ENCODE results near the gene FXYD4. TPM values are rescaled to one million over a fixed set of nuclear protein-coding genes. Genes with fewer than 3 reads are reported as not detected.

Gene FXYD4
- total RNA-seq, 1 experiment from 2014 or later: not detected

GRCh38 chr10:43351301-43351700 lies 20.1 kb upstream of the FXYD4 start:
- Histone ChIP-seq H3K4me3 (ENCODE audit: low read depth, low read length) (no peak overlapping the region), H3K4me1 (peaks cover 25% of the 10 kb centered on the region), H3K27me3 (replicated peaks; ENCODE audit: control insufficient read depth, insufficient read depth, low read length) (no peaks in the 10 kb centered on the region), H3K36me3 (ENCODE audit: control insufficient read depth, insufficient read depth, low read length) (no peaks in the 10 kb centered on the region), H3K9me3 (no peaks in the 10 kb centered on the region)
- no peaks in the 10 kb centered on the region for H3K9me3 Mint-ChIP-seq (ENCODE audit: unreplicated experiment)
- H3K27me3 Mint-ChIP-seq (ENCODE audit: insufficient read depth, unreplicated experiment): no peaks in the 10 kb centered on the region
- H3K27ac Mint-ChIP-seq (ENCODE audit: unreplicated experiment): no peak overlapping the region
- intact Hi-C loops (cut with micrococcal nuclease; ENCODE audit: unreplicated experiment): no loop called here
- TF ChIP-seq CTCF (IDR thresholded peaks at IDR 0.05; ENCODE audit: insufficient read depth in 1 of 2, low read depth in 1 of 2, low read length in 1 of 2, severe bottlenecking in 1 of 2, unreplicated experiment in 1 of 2): no peak
- H3K36me3 Mint-ChIP-seq (ENCODE audit: insufficient read depth, unreplicated experiment): no peaks in the 10 kb centered on the region
- POLR2A ChIA-PET: no interaction called here
- H3K4me3 Mint-ChIP-seq (ENCODE audit: unreplicated experiment): no peak overlapping the region
- H3K4me1 Mint-ChIP-seq (ENCODE audit: low read depth, unreplicated experiment): peaks cover 19% of the 10 kb centered on the region
- CTCF ChIA-PET: interaction anchor here (0.6 kb wide), 2 partner anchors 58 to 87 kb away, joined by 4 read pairs; no protein-coding TSS in a partner anchor
- DNase-seq: no peak
- BruUV-seq (replicated peaks): no TSS peak

GRCh38 chr10:43352951-43353350 lies 18.5 kb upstream of the FXYD4 start:
- no peaks in the 10 kb centered on the region for H3K27me3 ChIP-seq (replicated peaks; ENCODE audit: control insufficient read depth, insufficient read depth, low read length)
- no peak overlapping the region for H3K4me3 ChIP-seq (ENCODE audit: low read depth, low read length)
- Mint-ChIP-seq H3K9me3 (ENCODE audit: unreplicated experiment) (no peaks in the 10 kb centered on the region), H3K4me1 (ENCODE audit: low read depth, unreplicated experiment) (peaks cover 19% of the 10 kb centered on the region), H3K27me3 (ENCODE audit: insufficient read depth, unreplicated experiment) (no peaks in the 10 kb centered on the region), H3K4me3 (ENCODE audit: unreplicated experiment) (no peak overlapping the region), H3K27ac (ENCODE audit: unreplicated experiment) (no peak overlapping the region), H3K36me3 (ENCODE audit: insufficient read depth, unreplicated experiment) (no peaks in the 10 kb centered on the region)
- H3K9me3 ChIP-seq: no peaks in the 10 kb centered on the region
- peaks cover 23% of the 10 kb centered on the region for H3K4me1 ChIP-seq
- TF ChIP-seq CTCF (IDR thresholded peaks at IDR 0.05; ENCODE audit: insufficient read depth in 1 of 2, low read depth in 1 of 2, low read length in 1 of 2, severe bottlenecking in 1 of 2, unreplicated experiment in 1 of 2): no peak
- no peaks in the 10 kb centered on the region for H3K36me3 ChIP-seq (ENCODE audit: control insufficient read depth, insufficient read depth, low read length)
- intact Hi-C loops (cut with micrococcal nuclease; ENCODE audit: unreplicated experiment): no loop called here
- ChIA-PET POLR2A (no interaction called here), CTCF (interaction anchor here (0.5 to 1.1 kb wide), 2 partner anchors 60 to 116 kb away, joined by 4 to 9 read pairs; no protein-coding TSS in a partner anchor)
- BruUV-seq (replicated peaks): no TSS peak
- no peak for DNase-seq

GRCh38 chr10:43353495-43354329 lies 17.7 kb upstream of the FXYD4 start:
- POLR2A ChIA-PET: interaction anchor here (0.7 kb wide), 1 partner anchor 394 kb away, joined by 6 read pairs; no protein-coding TSS in a partner anchor

More at GRCh38 chr10:43353495-43354329, 17.7 kb upstream of the FXYD4 start:
- Histone ChIP-seq H3K4me1 (peaks cover 19% of the 10 kb centered on the region), H3K4me3 (ENCODE audit: low read depth, low read length) (no peak overlapping the region), H3K27me3 (replicated peaks; ENCODE audit: control insufficient read depth, insufficient read depth, low read length) (no peaks in the 10 kb centered on the region), H3K36me3 (ENCODE audit: control insufficient read depth, insufficient read depth, low read length) (no peaks in the 10 kb centered on the region), H3K9me3 (no peaks in the 10 kb centered on the region)
- intact Hi-C loops (cut with micrococcal nuclease; ENCODE audit: unreplicated experiment): no loop called here
- DNase-seq: no peak
- CTCF ChIA-PET: interaction anchor here (0.5 to 1.3 kb wide), 7 partner anchors 10 to 115 kb away, joined by 3 to 9 read pairs (median 4); partner anchors contain the start of gene ZNF487
- no peaks in the 10 kb centered on the region for H3K9me3 Mint-ChIP-seq (ENCODE audit: unreplicated experiment)
- no peak for TF ChIP-seq CTCF (IDR thresholded peaks at IDR 0.05; ENCODE audit: insufficient read depth in 1 of 2, low read depth in 1 of 2, low read length in 1 of 2, severe bottlenecking in 1 of 2, unreplicated experiment in 1 of 2)
- no peak overlapping the region for H3K27ac Mint-ChIP-seq (ENCODE audit: unreplicated experiment)
- H3K36me3 Mint-ChIP-seq (ENCODE audit: insufficient read depth, unreplicated experiment): no peaks in the 10 kb centered on the region
- H3K4me1 Mint-ChIP-seq (ENCODE audit: low read depth, unreplicated experiment): peaks cover 15% of the 10 kb centered on the region
- BruUV-seq (replicated peaks): no TSS peak
- H3K27me3 Mint-ChIP-seq (ENCODE audit: insufficient read depth, unreplicated experiment): no peaks in the 10 kb centered on the region
- H3K4me3 Mint-ChIP-seq (ENCODE audit: unreplicated experiment): no peak overlapping the region
